SK-N-SH treated with all-trans-retinoic acid at 6 μM for 48 hours (cell line): ENCODE measurements around the gene SYT4.

ENCODE experiments used
- ARNTL ChIP-seq: fragments of 450-650 bp; formaldehyde crosslinking; IDR thresholded peaks from 2 replicates; pipeline ENCODE4 v1.5.0; 2020; ENCODE audit warnings: low read depth, mild to moderate bottlenecking, moderate library complexity, borderline replicate concordance
- GLIS3 ChIP-seq: fragments of 250-450 bp; sonication (Bioruptor Pico); IDR thresholded peaks from 2 replicates; pipeline ENCODE4 v1.5.0; 2020; ENCODE audit warnings: mild to moderate bottlenecking, moderate library complexity
- ISL1 ChIP-seq: fragments of 250-450 bp; sonication (Bioruptor Pico); IDR thresholded peaks from 2 replicates; pipeline ENCODE4 v2.1.2; 2022; ENCODE audit warnings: mild to moderate bottlenecking, moderate library complexity
- OSR1 ChIP-seq: fragments of 250-450 bp; sonication (Bioruptor Pico); IDR thresholded peaks from 2 replicates; pipeline ENCODE4 v1.8.0; 2022; ENCODE audit warnings: moderate library complexity, mild to moderate bottlenecking, inconsistent platforms
- PPARA ChIP-seq: fragments of 250-450 bp; sonication (Bioruptor Pico); IDR thresholded peaks from 2 replicates; pipeline ENCODE4 v1.5.0; 2020; ENCODE audit warnings: mild to moderate bottlenecking, borderline replicate concordance
- RARB ChIP-seq: fragments of 250-450 bp; sonication (Bioruptor Pico); IDR thresholded peaks from 2 replicates; pipeline ENCODE4 v1.8.0; 2021; ENCODE audit warnings: mild to moderate bottlenecking, moderate library complexity
- SNAI2 ChIP-seq: fragments of 250-450 bp; sonication (Bioruptor Pico); IDR thresholded peaks from 2 replicates; pipeline ENCODE4 v1.5.0; 2020; ENCODE audit warnings: mild to moderate bottlenecking, moderate library complexity
- TOX ChIP-seq: fragments of 250-450 bp; sonication (Bioruptor Pico); IDR thresholded peaks from 2 replicates; pipeline ENCODE4 v1.8.0; 2021; ENCODE audit warnings: mild to moderate bottlenecking, moderate library complexity, borderline replicate concordance
- ZNF565 ChIP-seq: fragments of 450-650 bp; formaldehyde crosslinking; conservative IDR thresholded peaks from 2 replicates; pipeline ENCODE4 v1.5.0; 2020; ENCODE audit warnings: low read depth, mild to moderate bottlenecking, moderate library complexity
- TF ChIP-seq, protein P1 (sequence below): fragments of 250-450 bp; sonication (Bioruptor Pico); IDR thresholded peaks from 2 replicates; pipeline ENCODE4 v1.8.0; 2020; ENCODE audit warnings: mild to moderate bottlenecking, moderate library complexity, borderline replicate concordance

DNA sequence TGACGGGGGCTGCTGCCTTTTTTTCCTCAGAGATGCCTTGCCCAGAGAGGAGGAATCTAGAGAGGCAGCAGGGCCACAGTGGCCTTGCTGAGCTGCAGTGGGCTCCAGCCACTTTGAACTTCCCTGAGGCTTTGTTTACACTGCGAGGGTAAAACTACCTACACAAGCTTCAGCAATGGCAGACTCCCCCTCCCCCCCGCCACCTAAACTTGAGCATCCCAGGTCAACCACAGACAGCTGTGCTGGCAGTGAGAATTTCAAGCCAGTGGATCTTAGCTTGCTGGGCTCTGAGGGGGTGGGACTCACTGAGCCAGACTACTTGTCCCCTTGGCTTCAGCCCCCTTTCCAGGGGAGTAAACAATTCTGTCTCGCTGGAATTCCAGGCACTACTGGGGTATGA lies 11.8 kb downstream of the SYT4 start:
- TF ChIP-seq, protein P1, sequence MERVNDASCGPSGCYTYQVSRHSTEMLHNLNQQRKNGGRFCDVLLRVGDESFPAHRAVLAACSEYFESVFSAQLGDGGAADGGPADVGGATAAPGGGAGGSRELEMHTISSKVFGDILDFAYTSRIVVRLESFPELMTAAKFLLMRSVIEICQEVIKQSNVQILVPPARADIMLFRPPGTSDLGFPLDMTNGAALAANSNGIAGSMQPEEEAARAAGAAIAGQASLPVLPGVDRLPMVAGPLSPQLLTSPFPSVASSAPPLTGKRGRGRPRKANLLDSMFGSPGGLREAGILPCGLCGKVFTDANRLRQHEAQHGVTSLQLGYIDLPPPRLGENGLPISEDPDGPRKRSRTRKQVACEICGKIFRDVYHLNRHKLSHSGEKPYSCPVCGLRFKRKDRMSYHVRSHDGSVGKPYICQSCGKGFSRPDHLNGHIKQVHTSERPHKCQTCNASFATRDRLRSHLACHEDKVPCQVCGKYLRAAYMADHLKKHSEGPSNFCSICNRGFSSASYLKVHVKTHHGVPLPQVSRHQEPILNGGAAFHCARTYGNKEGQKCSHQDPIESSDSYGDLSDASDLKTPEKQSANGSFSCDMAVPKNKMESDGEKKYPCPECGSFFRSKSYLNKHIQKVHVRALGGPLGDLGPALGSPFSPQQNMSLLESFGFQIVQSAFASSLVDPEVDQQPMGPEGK (CRISPR knock-in tag): no peak
- TF ChIP-seq PPARA (CRISPR knock-in tag) (no peak), ZNF565 (CRISPR knock-in tag) (no peak), ISL1 (no peak), ARNTL (CRISPR knock-in tag) (no peak), RARB (CRISPR knock-in tag) (no peak), OSR1 (CRISPR knock-in tag) (no peak), GLIS3 (CRISPR knock-in tag) (no peak), SNAI2 (CRISPR knock-in tag) (no peak), TOX (CRISPR knock-in tag) (no peak)
